Ishikawa (cell line): Measurements from ENCODE around the gene LYPD3.

Source experiments
- CEBPB ChIP-seq: IDR thresholded peaks from 2 replicates; pipeline ENCODE4 v1.6.1; 2012
- MAX ChIP-seq: IDR thresholded peaks from 2 replicates; pipeline ENCODE4 v1.6.1; 2012
- REST ChIP-seq: IDR thresholded peaks from 2 replicates; pipeline ENCODE4 v1.6.1; 2012; ENCODE audit warnings: low read depth, mild to moderate bottlenecking
- TCF12 ChIP-seq: IDR thresholded peaks from 2 replicates; pipeline ENCODE4 v1.6.1; 2012; ENCODE audit warnings: low read depth
- TEAD4 ChIP-seq: IDR thresholded peaks from 2 replicates; pipeline ENCODE4 v1.6.1; 2012

GRCh38 chr19:43455321-43456113 is 9.9 kb downstream of the LYPD3 start:
- TF ChIP-seq TCF12, result no peak
- no peak for TF ChIP-seq MAX
- TF ChIP-seq CEBPB, result no peak
- TF ChIP-seq REST, result no peak
- TF ChIP-seq TEAD4, result no peak
